T-helper 2 cell treated with Interferon-gamma antibody and Interleukin-4, amounts not matched to agents 100 ng/mL and 5 ng/mL, for 36 hours (primary cell): ENCODE data around the gene TGFB2. TPM values are rescaled to one million over a fixed set of nuclear protein-coding genes. Genes with fewer than 3 reads are reported as not detected.

ENCODE experiments used
- intact Hi-C: fragments of 100-400 bp; cut with micrococcal nuclease; formaldehyde crosslinking; loops from one replicate; pipeline ENCODE4 v1.15.1; 2023
- total RNA-seq: library from RNA; stranded (reverse); gene quantifications from 2 replicates; pipeline ENCODE4 v1.2.3, GENCODE V29; 2022

The TGFB2 gene
- total RNA-seq, 1 donor from 2014 or later = not detected

- intact Hi-C loops = no loop called here
These were observed 136.1 kb downstream of the TGFB2 start for GRCh38 chr1:218481116-218481775.

GRCh38 chr1:218482683-218483082, 137.5 kb downstream of the TGFB2 start:
- intact Hi-C loops = no loop called here

- intact Hi-C loops = no loop called here
These were observed 140.2 kb downstream of the TGFB2 start for GRCh38 chr1:218485241-218485928.

- intact Hi-C loops = no loop called here
These were observed 143.4 kb downstream of the TGFB2 start for GRCh38 chr1:218488531-218488930.

- intact Hi-C loops = no loop called here
These were observed 143.8 kb downstream of the TGFB2 start for GRCh38 chr1:218488986-218489385.

- intact Hi-C loops = no loop called here
These were observed 145.3 kb downstream of the TGFB2 start for GRCh38 chr1:218490406-218490922.

- intact Hi-C loops = no loop called here
These were observed 147.7 kb downstream of the TGFB2 start for GRCh38 chr1:218492874-218493273.

GRCh38 chr1:218493986-218494385, 148.8 kb downstream of the TGFB2 start:
- intact Hi-C loops = no loop called here

Other genes with a start within 250 kb of the TGFB2 start
- gene RRP15, start 60.0 kb upstream of the TGFB2 start, total RNA-seq = 22.1 and 25.3 TPM in 2 replicates